Activated T-cell treated with anti-CD3 and anti-CD28 coated beads, Interleukin-2, amount 50 U/mL, for 1 hour (primary cell): Measurements from ENCODE around the gene INTS4.
"Not testable (repeated sequence)": the region's sequence is repeated elsewhere in the genome, so short reads cannot be mapped to it uniquely, and the experiment has no call there.

Experiments used
- DNase-seq: peaks from one replicate; pipeline ENCODE4 v3.0.0-alpha.2; 2020

The INTS4 gene

DNA sequence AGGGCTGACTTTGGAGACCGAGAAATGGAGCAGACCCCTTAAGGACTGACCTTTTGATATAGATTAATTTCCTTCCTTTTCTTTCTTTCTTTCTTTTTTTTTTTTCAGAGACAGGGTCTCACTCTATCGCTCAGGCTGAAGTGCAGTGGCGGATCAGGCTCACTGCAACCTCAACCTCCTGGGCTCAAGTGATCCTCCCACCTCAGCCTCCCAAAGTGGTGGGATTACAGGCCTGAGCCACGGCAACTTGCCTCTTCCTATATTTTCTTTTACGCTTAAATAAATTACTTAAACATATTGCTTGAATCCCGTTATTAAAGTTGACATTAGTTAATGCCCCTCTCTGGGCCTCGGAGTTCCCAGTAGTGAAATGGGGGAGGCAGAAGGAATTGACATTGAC lies 29.0 kb upstream of the INTS4 start:
- no peak for DNase-seq

DNA sequence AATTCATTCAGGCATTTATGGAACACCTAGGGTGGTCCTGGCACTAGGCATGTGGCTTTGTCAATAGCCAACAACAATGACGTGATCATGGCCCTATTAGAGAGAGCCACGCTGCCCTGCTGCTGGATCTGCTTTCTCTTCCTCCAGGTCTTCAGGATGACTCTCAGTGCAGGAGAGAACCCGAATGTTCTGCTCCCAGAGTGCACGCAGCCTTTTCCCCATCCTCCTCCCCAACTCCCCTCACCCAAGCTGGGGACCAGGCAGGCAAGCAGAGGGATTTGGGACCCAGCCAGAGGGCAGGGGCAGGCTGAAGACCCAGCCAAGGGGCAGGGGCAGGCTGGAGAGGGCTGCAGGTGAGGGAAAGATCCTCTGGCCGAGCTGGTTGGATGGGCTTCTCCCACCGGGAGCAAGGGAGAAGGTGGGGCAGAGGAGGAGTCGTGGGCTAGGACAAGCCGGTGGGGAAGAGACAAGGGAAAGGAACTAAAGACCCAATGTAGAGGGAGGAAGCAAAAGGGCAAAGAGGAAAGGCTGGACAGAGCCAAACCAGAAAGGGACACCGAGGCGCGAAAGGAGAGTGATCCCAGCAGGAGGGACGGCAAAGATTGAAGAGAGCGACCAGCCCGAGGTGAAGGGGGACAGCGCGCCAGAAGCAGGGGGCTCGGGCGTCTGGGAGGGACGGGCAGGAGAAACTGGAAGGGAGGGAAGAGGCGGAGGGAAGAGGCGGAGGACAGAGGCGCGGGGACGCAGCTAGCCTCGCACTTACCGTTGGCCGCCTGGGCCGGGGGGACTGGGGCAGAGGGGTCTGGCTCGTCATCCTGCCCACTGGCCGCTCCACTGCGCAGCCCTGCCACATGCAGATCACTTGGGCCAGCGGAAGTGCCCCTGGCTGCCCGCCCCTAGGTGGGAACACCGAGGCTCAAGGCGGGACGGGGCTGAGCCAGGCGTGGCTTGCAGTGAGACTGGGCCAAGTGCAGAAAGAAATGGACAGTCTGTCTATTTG lies 28.2 kb upstream of the INTS4 start, which contains the start of gene KCTD14:
TSS of gene KCTD14 (minus strand) at position 880 of the 1,000 bp plus-strand sequence. CDS start at position 853, 27 bp downstream.
- DNase-seq: no peak

DNA sequence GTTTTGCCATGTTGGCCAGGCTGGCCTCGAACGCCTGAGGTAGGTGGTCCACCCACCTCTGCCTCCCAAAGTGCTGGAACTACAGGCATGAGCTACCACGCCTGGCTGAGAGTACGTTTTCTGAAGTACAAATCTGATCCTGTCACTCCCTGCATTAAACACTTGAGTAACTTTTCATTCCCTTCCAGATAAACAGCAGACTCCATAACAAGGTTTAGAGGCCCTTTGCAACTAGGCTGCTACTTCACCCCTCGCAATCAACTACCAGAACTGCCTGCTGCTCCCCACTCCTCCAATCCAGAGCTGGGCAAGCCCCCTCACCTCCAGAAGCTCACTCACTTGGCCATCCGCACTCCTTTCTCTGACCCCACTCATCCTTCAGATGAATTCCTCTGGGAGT lies 27.1 kb upstream of the INTS4 start:
- DNase-seq: no peak

DNA sequence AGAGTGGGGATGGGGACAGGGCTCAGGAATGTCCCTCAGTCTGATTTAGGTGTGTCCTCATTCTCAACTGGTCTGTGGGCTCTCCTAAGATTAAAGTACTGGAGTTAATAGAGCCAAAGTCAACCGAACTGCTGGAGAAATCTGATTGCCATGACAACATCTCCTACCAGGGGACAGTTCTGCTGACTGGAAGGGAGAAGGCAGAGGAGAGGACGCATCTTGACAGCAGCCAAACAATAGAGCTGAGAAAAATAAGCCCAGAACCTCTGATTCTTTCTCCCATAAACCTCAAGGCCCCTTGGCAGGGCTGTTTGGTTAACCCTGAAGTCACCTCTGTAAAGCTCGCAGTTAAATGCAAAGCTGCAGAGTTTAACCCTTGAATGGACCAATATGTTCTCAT lies 25.8 kb upstream of the INTS4 start:
- DNase-seq: no peak

DNA sequence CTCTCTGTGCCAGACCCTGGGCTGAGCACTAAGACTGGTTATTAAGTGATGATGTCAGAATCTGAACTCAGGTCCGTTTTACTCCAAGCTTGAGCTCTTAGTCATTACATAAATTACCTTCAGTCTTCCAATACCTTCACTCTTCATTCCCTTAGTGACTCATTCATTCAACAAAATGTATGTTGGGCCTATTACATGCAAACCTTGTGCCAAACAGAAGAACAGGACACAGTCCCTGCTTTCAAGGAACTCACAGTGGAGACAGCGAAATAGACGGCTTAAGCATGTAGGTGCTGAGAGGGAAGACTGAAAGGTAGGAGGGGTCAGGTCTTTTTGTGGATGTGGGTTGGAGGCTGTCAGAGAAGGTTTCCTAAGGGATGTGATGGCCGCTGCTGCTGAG lies 25.3 kb upstream of the INTS4 start:
- no peak for DNase-seq

DNA sequence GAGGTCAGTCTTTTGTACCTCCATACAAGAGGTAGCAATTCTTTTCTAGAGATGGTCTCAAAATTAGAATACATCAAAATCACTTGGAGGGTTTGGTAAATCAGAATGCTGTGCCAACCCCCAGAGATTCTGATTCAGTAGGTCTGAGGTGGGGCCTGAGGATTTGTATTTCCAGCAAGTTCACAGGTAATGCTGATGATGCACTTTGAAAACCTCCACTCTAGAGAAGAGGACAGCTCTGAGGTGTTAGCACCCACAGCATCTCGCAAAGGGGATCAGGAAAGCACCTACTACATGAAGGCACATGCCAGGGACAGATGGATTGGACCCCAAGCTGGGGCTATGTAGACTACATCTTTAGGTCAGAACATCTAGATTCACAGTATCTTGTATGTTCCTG lies 21.4 kb upstream of the INTS4 start:
- no peak for DNase-seq

DNA sequence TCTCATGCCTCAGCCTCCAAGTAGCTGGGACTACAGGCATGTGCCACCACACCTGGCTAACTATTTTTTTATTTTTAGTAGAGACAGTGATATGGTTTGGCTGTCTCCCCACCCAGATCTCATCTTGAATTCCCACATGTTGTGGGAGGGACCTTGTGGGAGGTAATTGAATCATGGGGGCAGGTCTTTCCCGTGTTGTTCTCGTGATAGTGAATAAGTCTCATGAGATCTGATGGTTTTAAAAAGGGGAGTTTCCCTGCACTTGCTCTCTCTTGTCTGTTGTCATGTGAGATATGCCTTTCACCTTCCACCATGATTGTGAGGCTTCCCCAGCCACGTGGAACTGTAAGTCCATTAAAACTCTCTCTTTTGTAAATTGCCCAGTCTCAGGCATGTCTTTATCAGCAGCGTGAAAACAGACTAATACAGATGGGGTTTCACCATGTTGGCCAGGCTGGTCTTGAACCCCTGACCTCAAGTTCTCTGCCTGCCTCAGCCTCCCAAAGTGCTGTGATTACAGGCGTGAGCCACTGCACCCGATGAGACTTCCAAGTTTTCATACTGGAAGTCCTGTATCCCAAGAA lies 20.6 kb upstream of the INTS4 start:
- not testable (repeated sequence) for DNase-seq

DNA sequence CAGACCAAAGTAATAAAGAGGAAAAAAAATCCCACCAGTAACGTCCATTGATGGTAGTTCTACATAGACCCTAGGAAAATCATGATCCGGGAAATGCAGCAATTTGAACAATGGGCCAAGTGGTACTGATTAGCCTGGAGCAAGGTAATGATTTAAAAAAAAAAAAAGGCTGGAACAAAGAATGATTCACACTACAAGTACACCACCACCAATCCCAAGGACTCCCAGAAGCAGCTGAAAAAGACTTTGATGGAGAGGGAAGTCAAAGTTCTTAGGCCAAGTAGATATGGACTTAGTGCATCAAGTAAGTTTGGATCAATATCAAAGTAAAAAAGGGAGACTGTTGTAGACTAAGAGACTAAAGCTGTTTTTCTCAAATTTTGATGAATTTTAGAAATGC lies 16.8 kb upstream of the INTS4 start:
- no peak for DNase-seq

DNA sequence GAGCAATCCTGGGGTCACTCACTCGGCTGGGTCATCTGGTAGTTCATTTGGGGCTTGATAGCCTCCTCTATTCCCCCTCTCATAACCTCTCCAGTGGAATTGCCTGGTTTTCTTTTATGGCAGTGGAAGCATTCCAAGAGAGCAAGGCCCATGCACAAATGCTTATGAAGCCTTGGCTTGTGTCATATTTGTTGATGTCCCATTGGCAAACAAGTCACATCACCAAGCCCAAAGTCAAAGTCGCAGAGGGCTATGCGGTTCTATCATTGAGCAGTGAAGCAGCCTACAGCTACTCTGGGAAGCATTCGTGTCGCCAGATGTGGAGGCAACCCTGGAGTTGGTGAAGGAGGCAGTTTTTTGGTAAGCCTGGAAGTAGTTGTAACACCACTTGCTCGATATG lies 16.3 kb upstream of the INTS4 start:
- no peak for DNase-seq

DNA sequence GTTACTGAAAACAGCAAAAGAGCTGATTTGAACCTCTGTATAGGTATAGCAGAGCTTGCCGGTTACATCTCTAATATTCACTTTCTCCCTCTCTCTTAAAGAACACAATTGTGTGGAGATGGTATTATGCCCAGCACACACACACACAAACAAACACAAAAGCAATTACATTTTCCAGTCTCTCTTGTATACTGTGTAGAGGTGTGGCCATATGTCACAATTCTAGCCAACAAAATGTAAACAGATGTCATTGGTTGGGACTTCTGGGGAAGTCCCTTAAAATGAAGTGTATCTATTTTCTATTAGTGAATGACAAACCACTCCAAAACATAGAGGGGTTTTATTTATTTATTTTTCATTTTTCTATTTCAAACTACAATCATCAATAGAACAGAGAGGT lies 15.8 kb upstream of the INTS4 start:
- no peak for DNase-seq

DNA sequence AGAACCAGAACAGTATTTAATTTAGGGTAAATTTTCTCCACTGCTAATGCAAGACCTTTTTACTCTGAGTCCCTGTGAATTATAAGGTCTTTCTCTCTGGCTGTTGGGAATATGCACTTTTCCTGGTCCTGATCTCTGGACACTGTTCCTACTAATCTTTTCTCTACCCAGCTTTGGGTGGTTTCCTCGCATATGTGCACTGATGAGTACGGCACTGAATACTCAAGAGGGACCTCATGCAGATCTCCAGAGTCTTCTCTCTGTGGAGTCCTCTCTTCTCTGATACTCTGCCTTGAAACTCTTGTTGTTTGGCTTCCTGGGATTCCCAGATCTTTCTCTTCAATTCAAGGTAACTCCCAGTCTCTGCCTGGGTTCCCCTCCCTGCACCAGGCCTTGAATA lies 14.6 kb upstream of the INTS4 start:
- DNase-seq: no peak

DNA sequence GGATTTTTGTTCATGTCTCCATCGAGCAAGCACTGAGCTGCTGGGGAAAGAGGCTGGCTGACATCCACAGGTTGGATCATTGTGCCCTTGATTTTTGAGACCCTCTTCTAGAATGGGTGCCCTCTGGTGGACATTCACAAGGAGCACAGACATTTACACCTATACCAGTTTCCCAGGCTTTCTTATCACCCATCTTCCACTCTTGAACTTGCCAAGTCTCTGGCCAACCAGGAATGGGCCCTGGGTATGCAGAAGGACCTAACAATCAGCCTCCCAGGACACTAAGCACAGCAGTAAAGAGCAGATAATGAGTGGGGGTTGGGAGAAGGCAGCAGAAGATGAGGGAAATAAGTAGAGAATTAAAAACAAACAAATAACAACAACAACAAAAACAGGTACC lies 5.7 kb upstream of the INTS4 start:
- DNase-seq: peak; percentile 32

DNA sequence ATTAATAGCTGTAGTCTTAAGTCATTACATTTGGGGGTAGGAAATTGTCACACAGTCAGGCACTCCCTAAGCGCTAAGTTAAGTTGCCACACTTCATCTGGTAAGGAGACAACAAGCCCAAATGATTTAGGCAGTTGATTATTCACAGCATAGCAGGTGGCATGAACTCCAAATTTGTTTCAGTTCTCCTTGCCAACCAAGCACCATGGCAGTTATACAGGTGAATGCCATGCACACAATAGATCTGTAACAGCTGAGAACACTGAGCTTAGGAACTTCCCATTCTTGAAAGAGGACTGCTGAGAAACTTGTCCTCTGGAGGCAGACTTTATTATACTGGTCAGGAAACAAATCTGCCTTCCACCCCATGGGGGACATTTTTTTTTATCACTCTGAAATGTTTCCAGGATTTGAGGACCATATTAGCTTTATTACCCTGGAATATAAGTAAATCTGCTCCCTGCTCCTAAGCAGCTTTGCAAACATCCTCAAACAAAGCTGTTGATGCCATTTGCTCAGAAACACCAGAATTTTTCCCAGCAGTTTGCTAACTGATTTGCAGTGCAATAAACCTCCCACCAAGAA lies 5.1 kb upstream of the INTS4 start:
- DNase-seq: no peak

DNA sequence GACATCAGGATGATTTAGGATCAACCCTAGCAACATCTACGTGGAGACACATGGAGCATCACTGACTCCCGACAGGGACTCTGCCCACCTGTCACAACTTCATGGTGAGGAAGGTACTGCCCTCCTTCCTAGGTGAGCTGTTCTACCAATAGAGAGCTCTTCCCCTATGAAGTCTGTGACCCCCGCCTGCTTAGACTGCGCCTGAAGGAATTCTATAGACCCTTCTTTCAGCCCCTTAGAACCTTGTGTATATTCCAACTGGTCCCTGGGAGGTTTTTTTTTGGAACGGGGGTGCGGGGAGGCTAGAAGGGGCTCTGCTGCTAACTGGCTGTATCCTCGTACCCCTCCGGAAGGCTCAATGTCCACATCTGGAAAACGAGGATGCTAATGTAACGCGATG lies 566 bp downstream of the INTS4 start:
- no peak for DNase-seq

DNA sequence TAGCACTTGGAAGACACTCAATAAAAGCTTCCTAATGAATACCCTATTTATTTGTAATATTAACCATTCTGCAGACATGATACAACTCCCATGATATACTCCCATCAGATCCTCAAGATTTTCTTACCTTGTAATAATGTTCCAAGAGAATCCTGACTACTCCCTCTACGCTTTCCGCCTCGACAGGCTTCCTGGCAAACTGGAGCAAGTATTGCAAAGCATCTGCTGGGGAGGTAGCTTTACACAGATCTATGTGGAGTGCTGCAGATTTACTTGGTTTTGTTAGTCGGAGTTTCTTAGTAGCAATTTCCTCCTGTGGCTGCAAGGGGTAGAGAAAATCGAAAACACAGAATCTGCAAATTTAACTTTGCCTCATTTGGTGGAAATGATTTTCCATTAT lies 3.5 kb downstream of the INTS4 start:
- no peak for DNase-seq

DNA sequence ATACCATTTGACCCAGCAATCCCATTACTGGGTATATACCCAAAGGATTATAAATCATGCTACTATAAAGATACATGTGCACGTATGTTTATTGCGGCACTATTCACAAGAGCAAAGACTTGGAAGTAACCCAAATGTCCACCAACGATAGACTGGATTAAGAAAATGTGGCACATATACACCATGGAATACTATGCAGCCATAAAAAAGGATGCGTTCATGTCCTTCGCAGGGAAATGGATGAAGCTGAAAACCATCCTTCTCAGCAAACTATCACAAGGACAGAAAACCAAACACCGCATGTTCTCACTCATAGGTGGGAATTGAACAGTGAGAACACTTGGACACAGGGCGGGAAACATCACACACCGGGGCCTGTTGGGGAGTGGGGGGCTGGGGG lies 8.0 kb downstream of the INTS4 start:
- not testable (repeated sequence) for DNase-seq

DNA sequence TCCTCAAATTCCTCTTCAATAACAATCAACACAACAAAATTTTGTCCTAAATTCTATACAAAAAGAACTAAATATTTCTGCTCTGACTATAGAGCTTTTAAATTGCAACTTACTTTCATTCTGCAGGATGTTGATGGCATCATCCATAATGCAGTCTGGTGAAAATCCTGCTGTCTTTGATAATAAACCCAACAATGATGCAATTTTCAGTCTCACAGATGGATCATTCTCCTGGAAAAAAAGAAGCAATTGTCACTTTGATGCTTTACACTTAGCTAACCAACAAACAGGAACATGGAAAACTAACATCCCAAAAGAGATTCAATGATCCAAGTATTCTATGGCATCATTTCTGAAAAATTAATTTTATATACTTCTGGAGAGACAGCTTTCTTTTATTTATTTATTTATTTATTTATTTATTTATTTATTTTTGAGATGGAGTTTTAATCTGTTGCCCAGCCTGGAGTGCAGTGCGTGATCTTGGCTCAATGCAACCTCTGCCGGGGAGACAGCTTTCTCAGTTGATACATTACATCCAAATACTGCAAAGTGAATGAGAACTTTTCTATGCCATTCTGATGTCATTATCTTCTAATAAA lies 13.0 kb downstream of the INTS4 start:
- DNase-seq: no peak

DNA sequence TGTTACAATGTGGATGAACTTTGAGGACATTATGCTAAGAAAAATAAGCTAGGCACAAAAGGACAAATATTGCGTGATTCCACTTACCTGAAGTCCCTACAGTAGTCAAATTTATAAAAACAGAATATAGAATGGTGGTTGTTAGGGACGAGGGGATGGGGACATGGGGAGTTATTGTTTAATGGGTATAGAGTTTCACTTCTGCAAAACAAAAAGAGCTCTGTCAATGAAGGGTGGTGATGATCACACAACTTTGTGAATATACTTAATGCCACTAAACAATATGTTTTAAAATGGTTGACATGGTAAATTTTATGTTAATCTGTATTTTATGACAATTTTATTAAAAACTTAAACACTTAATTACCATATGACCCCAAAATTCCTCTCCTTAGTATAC lies 26.1 kb downstream of the INTS4 start:
- no peak for DNase-seq

DNA sequence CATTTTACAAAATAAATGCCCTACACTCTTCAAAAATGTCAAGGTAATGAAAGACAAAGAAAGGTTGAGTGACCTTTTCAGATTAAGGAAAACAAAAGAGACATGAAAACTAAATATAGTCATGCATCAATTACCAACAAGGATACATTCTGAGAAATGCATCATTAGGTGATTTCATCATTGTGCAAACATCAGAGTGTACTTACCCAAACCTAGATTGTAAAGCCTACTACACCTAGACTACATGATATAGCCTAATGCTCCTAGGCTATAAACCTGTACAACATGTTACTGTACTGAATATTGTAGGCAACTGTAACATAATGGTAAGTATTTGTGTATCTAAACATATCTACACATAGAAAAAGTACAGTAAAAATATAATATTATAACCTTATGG lies 26.7 kb downstream of the INTS4 start:
- no peak for DNase-seq

DNA sequence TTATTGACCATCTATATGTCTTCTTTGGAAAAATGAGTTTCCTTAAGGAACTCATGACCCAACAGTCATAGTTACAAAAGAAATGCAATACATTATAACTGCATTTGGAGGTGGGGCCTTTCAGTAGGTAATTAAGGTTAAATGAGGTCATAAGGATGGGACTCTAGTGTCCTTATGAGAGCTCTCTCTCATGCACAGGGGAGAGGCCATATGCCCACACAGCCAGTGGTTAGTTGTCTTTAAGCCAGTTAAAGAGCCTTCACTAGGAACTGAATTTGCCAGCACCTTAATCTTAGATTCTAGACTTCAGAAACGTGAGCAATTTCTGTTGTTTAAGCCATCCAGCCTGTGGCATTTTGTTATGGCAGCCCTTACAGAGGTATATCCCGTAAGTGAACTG lies 27.3 kb downstream of the INTS4 start:
- no peak for DNase-seq

DNA sequence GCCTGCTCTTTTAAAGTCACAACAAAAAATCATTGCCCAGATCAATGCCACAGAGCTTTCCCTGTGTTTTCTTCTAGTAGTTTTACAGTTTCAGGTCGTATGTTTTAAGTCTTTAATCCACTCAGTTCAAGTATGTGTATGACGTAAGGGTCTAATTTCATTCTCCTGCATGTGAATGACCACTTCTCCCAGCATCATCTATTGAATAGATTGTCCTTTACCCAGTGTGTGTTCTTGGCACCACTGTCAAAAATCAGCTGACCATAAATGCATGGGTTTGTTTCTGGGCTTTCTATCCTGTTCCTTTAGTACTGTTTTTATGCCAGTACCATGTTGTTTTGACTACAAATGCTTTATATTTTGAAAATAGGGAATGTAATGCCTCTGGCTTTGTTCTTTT lies 28.1 kb downstream of the INTS4 start:
- no peak for DNase-seq

DNA sequence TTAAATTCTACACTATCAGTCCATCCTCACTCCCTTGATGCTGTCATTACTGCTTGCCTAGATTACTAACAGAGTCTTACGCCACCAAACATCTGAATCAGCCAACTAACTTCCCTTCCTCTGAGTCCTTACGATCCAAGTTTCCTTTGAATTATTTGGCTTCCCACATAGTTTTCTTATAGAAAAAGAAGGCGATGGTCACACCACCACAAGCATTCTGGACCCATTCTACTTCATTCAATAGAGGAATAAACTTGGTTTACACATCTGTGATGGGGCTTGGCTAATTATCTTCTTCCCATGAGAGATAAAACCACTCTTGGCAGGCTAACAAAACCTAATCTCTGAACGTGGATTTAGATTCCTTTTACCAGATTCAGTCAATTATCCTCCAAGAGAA lies 35.0 kb downstream of the INTS4 start:
- no peak for DNase-seq

DNA sequence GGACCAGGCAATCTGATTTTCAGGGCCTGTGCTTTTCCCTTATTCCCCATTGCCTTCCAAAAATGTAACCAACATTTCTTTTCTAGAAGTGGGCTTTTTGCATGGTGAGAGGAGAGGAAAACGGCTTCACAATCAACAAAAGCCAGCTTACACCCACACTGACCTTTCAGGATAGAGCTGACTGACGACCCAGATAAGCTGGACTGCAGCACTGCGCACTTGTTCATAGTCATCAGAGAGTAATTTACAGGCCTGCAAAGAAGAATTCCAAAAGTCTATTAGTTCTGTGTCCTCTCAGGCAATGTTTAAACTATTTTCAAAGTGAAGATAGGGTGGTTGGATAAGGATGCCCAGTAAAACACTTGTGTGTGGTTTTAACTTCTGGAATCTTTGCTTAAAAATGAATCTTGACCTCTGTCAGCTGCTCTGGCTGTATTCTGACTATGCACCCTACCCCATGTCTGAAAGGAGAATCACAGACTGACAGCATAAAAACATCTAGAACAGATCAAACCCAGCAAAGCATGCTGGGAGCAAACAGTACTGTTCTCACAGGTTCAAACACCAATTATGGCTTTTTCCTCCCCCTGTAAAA lies 35.8 kb downstream of the INTS4 start:
- not testable (repeated sequence) for DNase-seq
